ENCODE measurements around the gene PHF3. TPM values are rescaled to one million over a fixed set of nuclear protein-coding genes. Genes with fewer than 3 reads are reported as not detected.

Gene PHF3
- polyA plus RNA-seq, 1 donor = 32.5 TPM

DNA sequence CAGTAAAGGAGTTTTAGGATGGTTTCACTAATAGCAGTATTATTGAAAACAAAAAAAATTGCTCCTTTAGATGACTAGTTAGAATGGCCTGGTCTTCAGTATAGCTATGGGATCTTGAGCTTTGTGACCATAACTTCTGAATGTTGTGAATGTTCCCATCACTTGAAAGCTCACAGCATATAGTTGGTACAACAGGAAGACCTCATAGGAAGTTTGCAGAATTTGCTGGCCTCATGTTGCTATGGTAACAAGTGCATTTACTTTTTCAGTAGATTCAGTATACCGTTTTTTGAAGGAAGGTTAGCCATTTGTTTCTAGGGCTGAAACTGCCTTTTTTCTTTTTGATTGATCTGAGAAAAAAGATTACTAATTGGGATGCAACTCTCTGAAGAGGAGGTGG is 8.3 kb downstream of the PHF3 start:
- no peak for DNase-seq (ENCODE audit: low read depth)

DNA sequence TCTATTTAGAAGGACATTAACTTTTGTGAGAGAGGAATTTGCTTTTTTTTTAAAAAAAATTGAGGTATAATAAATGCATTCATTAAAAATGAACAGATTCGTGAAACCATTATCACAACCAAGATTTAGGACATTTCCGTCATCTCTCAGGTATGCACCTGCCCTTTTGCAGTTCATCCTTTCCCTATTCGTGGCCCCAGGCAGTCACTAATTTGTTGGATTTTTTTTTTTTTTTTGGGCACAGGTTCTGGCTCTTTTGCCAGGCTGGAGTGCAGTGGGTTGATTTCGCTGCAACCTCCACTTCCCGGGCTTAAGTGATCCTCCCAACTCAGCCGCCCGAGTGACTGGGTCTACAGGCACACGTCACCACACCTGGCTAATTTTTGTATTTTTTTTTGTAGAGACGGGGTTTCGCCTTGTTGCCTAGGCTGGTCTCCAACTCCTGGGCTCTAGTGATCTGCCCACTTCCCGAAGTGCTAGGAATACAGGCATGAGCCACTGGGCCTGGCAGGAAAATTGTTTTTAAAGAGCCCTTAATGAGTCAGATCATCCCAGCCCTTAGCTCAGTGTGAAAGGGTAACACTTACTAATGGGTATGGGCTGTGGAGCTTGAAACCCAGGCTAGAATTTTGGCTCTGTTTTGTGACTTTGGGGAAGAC is 9.2 kb downstream of the PHF3 start:
- no peak for DNase-seq (ENCODE audit: low read depth)

DNA sequence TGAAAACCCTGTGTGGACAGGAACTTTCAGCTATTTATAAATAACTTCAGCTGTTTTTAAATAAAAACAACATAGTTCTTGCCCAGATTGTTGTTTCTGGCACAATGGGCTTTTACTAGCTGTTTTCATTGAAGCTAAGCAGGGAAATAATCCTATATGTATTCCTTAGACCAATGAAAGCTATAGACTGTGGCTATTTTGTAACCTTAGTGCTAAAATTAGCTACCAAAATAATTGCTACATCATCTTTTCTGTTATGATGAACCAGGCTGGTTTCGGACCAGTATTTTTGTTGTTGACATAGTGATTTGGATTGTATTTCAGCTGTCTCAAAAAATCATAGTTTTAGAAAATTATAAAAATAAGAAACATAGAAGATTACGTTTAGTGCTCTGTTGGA is 13.7 kb downstream of the PHF3 start:
- no peak for DNase-seq (ENCODE audit: low read depth)

DNA sequence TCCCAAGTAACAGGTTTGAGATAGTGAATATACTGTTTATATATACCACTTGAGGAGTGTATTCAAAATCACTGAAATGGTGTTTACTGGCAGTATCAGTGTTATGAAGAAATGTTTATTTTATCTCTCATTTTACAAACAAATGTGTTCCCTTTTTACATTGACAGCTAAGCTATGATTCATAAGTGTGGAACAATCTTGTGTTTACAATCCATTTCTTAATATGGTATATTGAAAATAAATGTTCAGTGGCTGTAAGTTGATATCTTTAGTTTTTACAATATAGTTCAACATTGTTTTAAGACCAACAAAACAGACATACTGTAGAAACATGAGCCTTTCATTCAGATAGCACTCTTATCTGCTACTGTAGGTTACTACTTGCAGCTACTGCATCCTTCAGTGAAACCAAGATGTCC is 14.3 kb downstream of the PHF3 start:
- DNase-seq (ENCODE audit: low read depth) = no peak

GRCh38 chr6:63652980-63653379 is 17.4 kb downstream of the PHF3 start:
- no peak for DNase-seq (ENCODE audit: low read depth)

GRCh38 chr6:63660757-63661156 is 25.2 kb downstream of the PHF3 start:
- no peak for DNase-seq (ENCODE audit: low read depth)

DNA sequence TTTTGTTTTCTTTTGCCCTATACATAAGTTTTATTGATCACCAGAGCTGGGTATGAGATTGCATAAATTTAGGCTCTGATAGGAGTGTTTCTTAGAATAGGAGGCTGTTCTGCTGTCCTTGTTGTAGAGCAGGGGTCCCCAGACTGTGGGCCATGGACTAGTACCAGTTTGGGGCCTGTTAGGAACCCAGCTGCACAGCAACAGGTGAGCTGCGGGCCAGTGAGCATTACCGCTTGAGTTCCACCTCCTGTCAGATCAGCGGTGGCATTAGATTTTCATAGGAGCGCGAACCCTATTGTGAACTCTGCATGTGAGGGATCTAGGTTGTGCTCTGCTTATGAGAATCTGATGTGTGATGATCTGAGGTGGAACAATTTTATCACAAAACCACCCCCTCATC is 26.2 kb downstream of the PHF3 start:
- DNase-seq (ENCODE audit: low read depth) = no peak

DNA sequence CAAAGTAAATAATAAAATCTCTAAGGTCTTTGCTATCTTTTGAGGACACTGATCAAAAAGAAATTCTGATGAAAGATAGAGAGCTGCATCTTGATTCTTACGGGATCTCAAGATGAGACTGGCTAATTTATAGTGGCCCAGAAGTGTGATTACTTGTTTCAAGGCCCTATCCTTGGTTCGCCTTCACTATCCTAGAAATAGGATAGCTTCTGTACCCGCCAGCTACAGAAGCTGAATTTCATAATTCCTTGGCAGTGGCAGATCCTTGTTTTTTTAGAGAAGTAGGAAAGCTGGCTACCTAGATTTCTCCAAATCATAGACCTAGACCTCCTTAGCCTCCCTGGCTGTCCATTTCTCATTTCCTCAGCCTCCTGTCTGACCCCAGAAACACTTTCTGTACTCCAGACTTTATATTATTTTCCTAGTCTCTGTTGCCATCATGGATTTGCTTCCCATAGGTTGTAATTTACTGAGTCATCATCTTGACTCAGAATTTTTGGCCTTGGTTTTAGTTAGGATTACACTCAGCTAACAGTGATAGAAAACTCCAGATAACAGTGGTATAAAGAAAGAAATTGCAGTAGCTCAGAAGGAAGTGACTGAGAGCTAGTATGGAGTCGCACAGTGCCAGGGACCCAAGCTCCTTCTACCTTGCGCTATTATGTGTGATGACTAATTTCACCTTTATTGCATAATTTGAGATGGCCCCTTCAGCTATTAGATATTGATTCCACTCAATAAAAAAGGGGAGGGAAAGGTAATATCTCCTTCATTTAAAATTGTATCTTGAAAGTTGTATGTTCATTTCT is 27.7 kb downstream of the PHF3 start:
- DNase-seq (ENCODE audit: low read depth) = no peak

DNA sequence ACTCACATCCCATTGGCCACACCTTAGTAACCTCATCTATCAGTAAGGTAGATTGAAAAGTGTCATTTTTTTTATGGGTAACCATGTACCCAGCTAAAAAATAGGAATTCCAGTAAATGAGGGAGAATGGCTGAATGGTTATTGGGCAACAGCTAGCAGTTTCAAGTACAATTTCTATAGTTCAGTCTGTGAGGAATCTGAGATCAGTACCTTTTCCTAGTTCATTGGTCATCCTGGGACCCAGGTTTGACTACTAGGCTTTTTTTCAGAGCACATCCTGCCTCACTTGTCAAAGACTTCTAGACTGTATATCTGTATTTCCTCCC is 28.3 kb downstream of the PHF3 start:
- DNase-seq (ENCODE audit: low read depth) = no peak

- DNase-seq (ENCODE audit: low read depth) = no peak
Observed at GRCh38 chr6:63671098-63671754, 35.6 kb downstream of the PHF3 start.

DNA sequence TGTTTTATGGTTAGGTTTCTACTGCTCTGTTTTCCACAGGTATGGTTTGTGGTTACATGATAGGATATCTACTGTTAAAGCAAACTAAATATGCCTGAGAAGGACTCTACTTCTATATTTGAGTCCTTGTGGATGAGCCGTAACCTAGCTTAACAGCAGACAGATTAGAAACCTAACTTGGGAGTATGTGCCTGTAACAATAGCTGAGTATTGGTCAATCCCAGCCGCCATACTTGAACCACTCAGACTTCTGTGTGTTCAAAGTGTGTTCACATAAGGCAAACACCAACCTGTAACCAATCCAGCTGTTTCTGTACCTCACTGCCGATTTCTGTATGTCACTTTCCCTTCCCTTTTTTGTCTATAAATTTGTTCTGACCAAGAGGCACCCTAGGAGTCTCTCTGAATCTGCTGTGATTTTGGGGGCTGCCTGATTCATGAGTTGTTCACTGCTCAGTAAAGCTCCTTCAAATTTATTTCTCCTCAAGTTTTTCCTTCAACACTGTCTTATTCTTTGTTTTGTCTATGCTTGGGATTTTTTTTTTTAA is 37.1 kb downstream of the PHF3 start:
- no peak for DNase-seq (ENCODE audit: low read depth)

GRCh38 chr6:63673692-63674091 is 38.1 kb downstream of the PHF3 start:
- DNase-seq (ENCODE audit: low read depth) = no peak

GRCh38 chr6:63674635-63675034 is 39.0 kb downstream of the PHF3 start:
- no peak for DNase-seq (ENCODE audit: low read depth)

DNA sequence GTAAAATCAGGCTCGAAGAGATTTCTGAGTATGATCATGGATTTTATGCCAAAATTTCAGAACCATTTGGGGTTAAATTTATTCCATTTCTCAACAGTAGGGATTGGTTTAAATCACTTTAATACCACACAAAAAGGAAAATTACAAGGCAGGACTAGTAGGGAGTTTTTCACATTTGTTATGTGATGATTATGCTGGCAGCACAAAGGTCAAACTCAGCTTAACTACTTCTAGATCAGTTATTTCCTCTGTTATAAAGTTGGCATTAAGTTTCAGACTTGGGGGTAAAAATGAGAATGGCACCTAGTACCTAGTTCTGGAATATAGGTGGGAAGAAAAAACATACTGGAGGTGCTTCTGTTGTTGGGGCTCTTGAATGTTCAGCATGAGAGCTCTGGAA is 39.5 kb downstream of the PHF3 start:
- DNase-seq (ENCODE audit: low read depth) = no peak

- no peak for DNase-seq (ENCODE audit: low read depth)
Observed at GRCh38 chr6:63676412-63677114, 41.0 kb downstream of the PHF3 start.

- peak; percentile 5 for DNase-seq (ENCODE audit: low read depth)
Observed at GRCh38 chr6:63677282-63677681, 41.7 kb downstream of the PHF3 start.

GRCh38 chr6:63683071-63683603 is 47.5 kb downstream of the PHF3 start:
- DNase-seq (ENCODE audit: low read depth) = no peak

DNA sequence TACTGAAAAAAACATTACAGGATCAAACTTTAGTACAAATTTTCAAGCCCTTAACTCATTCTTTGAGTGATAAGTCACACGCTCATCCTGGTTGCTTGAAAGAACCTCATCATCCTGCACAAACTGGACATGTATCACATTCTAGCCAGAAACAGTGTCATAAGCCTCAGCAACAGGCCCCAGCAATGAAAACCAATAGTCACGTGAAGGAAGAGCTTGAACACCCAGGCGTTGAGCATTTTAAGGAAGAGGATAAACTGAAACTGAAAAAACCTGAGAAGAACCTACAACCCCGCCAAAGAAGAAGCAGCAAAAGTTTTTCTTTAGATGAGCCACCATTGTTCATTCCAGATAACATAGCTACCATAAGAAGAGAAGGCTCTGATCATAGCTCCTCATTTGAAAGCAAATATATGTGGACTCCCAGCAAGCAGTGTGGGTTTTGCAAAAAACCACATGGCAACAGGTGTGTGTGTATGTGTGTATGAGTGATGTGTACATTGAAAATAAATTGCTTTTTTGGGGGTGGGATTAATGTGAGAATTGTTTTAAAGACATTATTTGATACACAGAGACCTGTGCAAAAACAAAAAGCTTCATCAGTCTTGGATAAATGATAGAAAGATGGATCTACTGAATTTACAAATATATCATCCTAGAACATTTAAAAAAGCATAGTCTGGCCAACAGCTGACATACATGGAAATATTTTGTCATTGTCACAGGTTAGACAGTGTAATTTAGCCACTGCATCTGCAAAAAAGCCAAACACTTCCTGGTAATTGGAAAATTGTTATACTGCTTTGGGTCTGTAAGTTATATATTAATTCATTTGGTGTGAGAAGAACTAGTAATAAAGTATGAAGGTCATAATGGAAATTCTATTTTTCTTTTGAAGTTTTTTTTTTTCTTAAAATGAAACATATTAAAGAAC is 50.1 kb downstream of the PHF3 start:
- no peak for DNase-seq (ENCODE audit: low read depth)

DNA sequence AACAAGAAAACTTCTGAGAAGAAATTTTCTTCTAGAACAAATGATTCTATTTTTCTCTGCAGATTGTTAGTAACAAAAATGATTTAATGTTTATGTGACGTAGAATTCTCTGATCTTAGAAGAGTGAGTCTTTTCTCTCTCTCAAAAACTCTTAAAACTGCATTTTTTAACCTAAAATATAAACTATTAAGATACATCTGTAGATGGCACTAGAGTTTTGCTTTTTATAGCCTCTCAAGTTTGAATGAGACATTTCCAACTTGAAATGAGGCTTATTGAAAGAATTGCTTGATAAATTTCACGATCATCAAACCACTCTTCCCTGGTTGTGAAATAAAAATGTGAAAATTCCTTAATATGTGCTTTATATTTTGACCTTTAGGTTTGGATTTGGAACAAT is 53.8 kb downstream of the PHF3 start:
- DNase-seq (ENCODE audit: low read depth) = no peak

- no peak for DNase-seq (ENCODE audit: low read depth)
Observed at GRCh38 chr6:63690221-63690620, 54.6 kb downstream of the PHF3 start.

DNA sequence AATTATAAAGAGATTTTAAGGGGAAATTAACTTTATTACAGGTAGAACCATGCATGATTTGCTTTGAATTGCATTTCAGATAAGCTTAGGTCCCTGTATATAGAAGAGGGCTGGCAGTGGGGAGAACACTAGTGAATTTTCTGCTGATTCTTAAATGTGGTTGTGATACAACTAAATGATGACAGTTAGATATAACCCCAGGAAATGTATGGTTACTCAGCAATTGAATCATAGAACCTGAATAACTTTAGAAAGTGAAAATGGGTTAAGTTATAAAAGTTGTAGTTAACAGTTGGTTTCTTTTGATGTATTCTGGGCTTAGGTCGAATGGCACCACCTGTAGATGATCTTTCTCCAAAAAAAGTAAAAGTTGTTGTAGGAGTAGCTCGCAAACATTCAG is 70.1 kb downstream of the PHF3 start:
- no peak for DNase-seq (ENCODE audit: low read depth)

All from forelimb muscle (tissue), 1 donor.